ENCODE data around the gene NLRC5.

- TF ChIP-seq CTCF (IDR thresholded peaks at IDR 0.05; ENCODE audit: insufficient read depth, low read depth, low read length) = no peak
- no peak for TF ChIP-seq EZH2 (IDR thresholded peaks at IDR 0.05; ENCODE audit: insufficient read depth, low read length)
Measured at GRCh38 chr16:57082664-57083063, 93.3 kb downstream of the NLRC5 start.
